GM13976 (cell line): ENCODE results near the gene CD300E.

ENCODE experiments used
- DNase-seq: peaks from one replicate; pipeline ENCODE4 v3.0.0; 2012; ENCODE audit warnings: low spot score
- in situ Hi-C: fragments of 300-500 bp; cut with MboI; formaldehyde crosslinking; loops from one replicate; pipeline ENCODE4 v1.12.0; 2022; ENCODE audit warnings: low sequenced_read_pairs, mixed read lengths, inconsistent platforms; ENCODE audit not compliant: unreplicated experiment
- TF ChIP-seq, protein P1 (sequence below): IDR thresholded peaks from 2 replicates; pipeline ENCODE4 v1.5.1; 2012; ENCODE audit warnings: borderline replicate concordance, mild to moderate bottlenecking; ENCODE audit not compliant: insufficient read depth; ENCODE audit errors: extremely low read depth, missing control alignments, control extremely low read depth

CD300E gene

DNA sequence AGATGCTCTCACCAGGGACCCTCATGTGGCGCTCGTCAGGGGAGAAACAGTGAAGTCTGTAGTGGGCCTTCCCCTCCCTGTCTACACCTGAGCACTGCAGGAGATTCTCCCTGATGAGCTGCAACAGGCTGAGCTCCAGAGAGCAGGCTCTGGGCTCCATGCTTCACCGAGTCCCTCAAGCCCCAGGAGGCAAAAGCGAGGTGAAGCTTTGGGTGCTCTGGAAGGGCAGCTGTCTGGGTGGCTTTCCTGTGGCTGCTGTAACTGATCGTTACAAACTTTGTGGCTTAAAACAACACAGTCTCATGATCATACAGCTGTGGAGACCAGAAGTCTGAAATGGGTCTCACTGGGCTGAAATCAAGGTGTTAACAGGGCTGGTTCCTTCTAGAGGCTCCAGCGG lies 19.3 kb downstream of the CD300E start:
- in situ Hi-C loops, result no loop called here
- TF ChIP-seq, protein P1, sequence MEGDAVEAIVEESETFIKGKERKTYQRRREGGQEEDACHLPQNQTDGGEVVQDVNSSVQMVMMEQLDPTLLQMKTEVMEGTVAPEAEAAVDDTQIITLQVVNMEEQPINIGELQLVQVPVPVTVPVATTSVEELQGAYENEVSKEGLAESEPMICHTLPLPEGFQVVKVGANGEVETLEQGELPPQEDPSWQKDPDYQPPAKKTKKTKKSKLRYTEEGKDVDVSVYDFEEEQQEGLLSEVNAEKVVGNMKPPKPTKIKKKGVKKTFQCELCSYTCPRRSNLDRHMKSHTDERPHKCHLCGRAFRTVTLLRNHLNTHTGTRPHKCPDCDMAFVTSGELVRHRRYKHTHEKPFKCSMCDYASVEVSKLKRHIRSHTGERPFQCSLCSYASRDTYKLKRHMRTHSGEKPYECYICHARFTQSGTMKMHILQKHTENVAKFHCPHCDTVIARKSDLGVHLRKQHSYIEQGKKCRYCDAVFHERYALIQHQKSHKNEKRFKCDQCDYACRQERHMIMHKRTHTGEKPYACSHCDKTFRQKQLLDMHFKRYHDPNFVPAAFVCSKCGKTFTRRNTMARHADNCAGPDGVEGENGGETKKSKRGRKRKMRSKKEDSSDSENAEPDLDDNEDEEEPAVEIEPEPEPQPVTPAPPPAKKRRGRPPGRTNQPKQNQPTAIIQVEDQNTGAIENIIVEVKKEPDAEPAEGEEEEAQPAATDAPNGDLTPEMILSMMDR, result no peak
- no peak for DNase-seq

- no peak for DNase-seq
- in situ Hi-C loops, result no loop called here
- TF ChIP-seq, protein P1, result no peak
These were observed 19.8 kb downstream of the CD300E start for GRCh38 chr17:74603746-74604145.

GRCh38 chr17:74603037-74603635 lies 20.4 kb downstream of the CD300E start:
- DNase-seq, result no peak
- TF ChIP-seq, protein P1, result no peak
- in situ Hi-C loops, result no loop called here

- TF ChIP-seq, protein P1, result peak; percentile 67
- in situ Hi-C loops, result no loop called here
- DNase-seq, result peak; percentile 69
These were observed 21.5 kb downstream of the CD300E start for GRCh38 chr17:74601944-74602572.

DNA sequence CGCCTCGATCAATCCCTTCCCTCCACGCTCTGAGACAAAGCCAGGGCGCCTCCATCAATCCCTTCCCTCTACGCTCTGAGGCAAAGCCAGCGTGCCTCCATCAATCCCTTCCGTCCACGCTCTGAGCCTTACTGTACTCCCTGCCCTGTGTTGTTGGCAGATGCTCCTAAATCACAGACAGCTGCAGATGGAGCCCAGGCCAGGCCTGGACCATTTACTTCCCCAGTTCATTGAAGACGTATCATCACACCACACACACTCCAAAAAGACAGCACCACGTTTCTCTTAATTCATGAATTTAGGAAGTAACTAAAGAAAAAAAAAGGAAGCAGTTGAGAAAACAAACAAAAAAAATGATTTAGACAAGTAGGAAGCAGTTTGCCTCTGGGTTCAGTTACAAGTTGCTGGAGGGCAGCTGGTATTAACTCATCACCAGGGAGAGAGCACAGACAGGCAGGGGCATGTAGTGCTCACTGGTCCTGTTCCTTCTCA lies 24.0 kb downstream of the CD300E start:
- in situ Hi-C loops, result no loop called here
- TF ChIP-seq, protein P1, result no peak
- no peak for DNase-seq

- TF ChIP-seq, protein P1, result no peak
- DNase-seq, result no peak
- in situ Hi-C loops, result no loop called here
These were observed 24.5 kb downstream of the CD300E start for GRCh38 chr17:74599023-74599399.
